Panc1 (cell line): ENCODE data around the gene NHEJ1. TPM values are rescaled to one million over a fixed set of nuclear protein-coding genes. Genes with fewer than 3 reads are reported as not detected.

ENCODE experiments used
- ATAC-seq: fragments of 200-7000 bp; cut with Tn5 transposase; 2 replicates; pipeline ENCODE4 v1.9.1; 2020; ENCODE audit warnings: mild to moderate bottlenecking, moderate library complexity
- BruUV-seq: library from RNA; stranded (reverse); fragments of 400-500 nt; replicated peaks from 2 replicates; lab custom pipeline; 2021; lab: Mats Ljungman, UMichigan
- CTCF ChIA-PET: fragments of 300-600 bp; sonication (Branson Sonifier 250); formaldehyde crosslinking; loops from one replicate; lab custom pipeline; 2022; ENCODE audit warnings: antibody characterized with exemption; lab: Charles Lee
- POLR2A ChIA-PET: fragments of 300-600 bp; sonication (Branson Sonifier 250); formaldehyde crosslinking; loops from one replicate; lab custom pipeline; 2022; ENCODE audit warnings: antibody characterized with exemption; lab: Charles Lee
- DNase-seq: peaks from one replicate; pipeline ENCODE4 v3.0.0-alpha.2; 2010; ENCODE audit warnings: low read depth, low spot score
- H3K27ac ChIP-seq: 2 replicates; pipeline ENCODE4 v1.5.1; 2011; ENCODE audit warnings: mild to moderate bottlenecking, low read length, inconsistent platforms
- H3K27me3 ChIP-seq: fragments of 200-500 bp; sonication (Bioruptor generic); 2 replicates; pipeline ENCODE4 v1.6.0; 2014; ENCODE audit warnings: low read length, inconsistent platforms; ENCODE audit not compliant: control insufficient read depth, insufficient read depth
- H3K36me3 ChIP-seq: fragments of 200-500 bp; sonication (Bioruptor generic); 2 replicates; pipeline ENCODE4 v1.5.1; 2014; ENCODE audit warnings: inconsistent platforms, mild to moderate bottlenecking, low read length, moderate library complexity; ENCODE audit not compliant: control insufficient read depth, insufficient read depth
- H3K4me1 ChIP-seq: 2 replicates; pipeline ENCODE4 v1.5.1; 2011; ENCODE audit warnings: inconsistent platforms, mild to moderate bottlenecking, low read length, moderate library complexity; ENCODE audit not compliant: control insufficient read depth, insufficient read depth
- H3K4me3 ChIP-seq, 2 experiments: 2 replicates each; pipeline ENCODE4 v1.5.1; 2011 to 2012; ENCODE audit warnings: low read depth in 2 of 2, low read length in 2 of 2, mild to moderate bottlenecking in 2 of 2, inconsistent platforms in 1 of 2, moderate library complexity in 1 of 2
- H3K9me3 ChIP-seq: fragments of 200-500 bp; sonication (Bioruptor generic); 2 replicates; pipeline ENCODE4 v1.5.1; 2014; ENCODE audit warnings: low read depth, mild to moderate bottlenecking, inconsistent platforms, low read length, moderate library complexity; ENCODE audit not compliant: control insufficient read depth, insufficient read depth
- CTCF ChIP-seq: fragments of 450-650 bp; IDR thresholded peaks from 2 replicates; pipeline ENCODE4 v1.5.1; 2017; ENCODE audit warnings: mild to moderate bottlenecking
- POLR2AphosphoS5 ChIP-seq: IDR thresholded peaks from 2 replicates; pipeline ENCODE4 v1.6.1; 2012; ENCODE audit warnings: mild to moderate bottlenecking, low read depth, low read length, moderate library complexity
- SIN3A ChIP-seq: IDR thresholded peaks from 2 replicates; pipeline ENCODE4 v1.6.1; 2012; ENCODE audit warnings: low read depth, mild to moderate bottlenecking, low read length, moderate library complexity, borderline replicate concordance; ENCODE audit not compliant: insufficient read depth
- TCF7L2 ChIP-seq: IDR thresholded peaks from 2 replicates; pipeline ENCODE4 v1.6.1; 2011; ENCODE audit warnings: mild to moderate bottlenecking, low read depth, low read length, inconsistent platforms
- in situ Hi-C: cut with HindIII; loops from 2 replicates; pipeline ENCODE4 v1.10.0; 2016; ENCODE audit warnings: low sequenced_read_pairs, low pct_unique_long_range_greater_than_20kb
- intact Hi-C: fragments of 100-400 bp; cut with micrococcal nuclease; formaldehyde crosslinking; loops from one replicate; pipeline ENCODE4 v1.10.0; 2022; ENCODE audit not compliant: unreplicated experiment
- total RNA-seq: library from RNA; stranded (reverse); gene quantifications from one replicate; pipeline ENCODE4 v1.2.1, GENCODE V29; 2021; ENCODE audit not compliant: unreplicated experiment
- TF ChIP-seq, protein P1 (sequence below), 2 experiments: IDR thresholded peaks; 2 replicates each; pipeline ENCODE4 v1.6.1; 2011 to 2012; ENCODE audit warnings: low read depth in 2 of 2, control low read depth in 1 of 2, low read length in 1 of 2, mild to moderate bottlenecking in 1 of 2, moderate library complexity in 1 of 2; ENCODE audit not compliant: insufficient read depth in 1 of 2

NHEJ1 gene
- total RNA-seq, 1 experiment from 2014 or later, result 18.2 TPM

DNA sequence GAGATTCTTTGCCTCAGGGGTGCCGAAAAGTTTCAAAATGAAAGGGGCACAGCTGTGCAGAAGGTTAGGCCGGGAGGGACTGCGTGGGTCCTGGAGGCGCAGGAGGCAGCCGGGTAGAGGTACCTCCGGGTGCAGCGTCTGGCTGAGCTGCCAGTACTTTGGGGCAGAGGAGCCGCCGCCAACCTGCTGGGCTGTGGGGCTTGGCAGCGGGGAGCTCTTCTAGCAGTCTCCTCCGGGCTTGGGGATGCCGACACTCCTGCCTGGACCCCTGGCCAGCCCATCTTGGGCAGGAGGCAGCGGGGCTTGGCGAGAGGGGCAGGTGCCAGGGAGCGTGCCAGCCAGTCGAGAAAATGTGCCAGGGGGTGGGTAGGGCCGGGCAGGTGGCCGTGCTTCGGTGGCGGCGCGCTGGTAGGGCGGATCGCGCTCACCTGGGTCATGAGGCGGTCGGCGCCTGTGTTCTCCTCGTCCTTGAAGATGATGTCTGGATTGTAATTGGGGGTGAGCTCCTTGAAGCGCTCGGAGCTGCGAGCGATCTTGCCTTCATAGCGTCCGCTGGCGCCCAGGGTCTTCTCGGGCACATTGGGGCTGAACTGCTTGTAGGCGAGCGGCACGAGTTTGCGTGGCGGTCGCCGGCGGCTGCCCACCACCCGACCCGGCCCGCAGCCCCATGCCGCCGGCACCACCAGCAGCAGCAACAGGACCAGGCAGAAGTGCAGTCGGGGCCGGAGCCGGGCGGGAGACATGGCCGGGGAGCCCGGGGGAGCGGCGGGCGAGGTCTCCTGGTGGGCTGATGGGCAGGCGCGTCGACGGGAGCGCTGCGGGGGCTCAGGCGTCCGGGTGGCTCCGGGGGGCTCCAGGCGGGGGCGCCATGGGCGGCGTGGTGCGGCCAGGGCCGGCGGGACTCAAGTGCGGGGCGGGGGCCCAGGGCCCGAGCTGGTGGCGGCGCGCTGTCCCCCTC lies 100.6 kb downstream of the NHEJ1 start:
- in situ Hi-C loops (no loop called here), intact Hi-C loops (loop anchor here (5.0 to 10.0 kb wide), 3 partner anchors 57 to 245 kb away; partner anchors contain the start of gene PTPRN)
- ChIA-PET CTCF (interaction anchor here (0.6 to 2.7 kb wide), 5 partner anchors 30 to 95 kb away, joined by 3 to 17 read pairs (median 5); no protein-coding TSS in a partner anchor), POLR2A (interaction anchor here (1.2 kb wide), 1 partner anchor 17 kb away, joined by 19 read pairs; no protein-coding TSS in a partner anchor)
- ATAC-seq (peak; percentile 22; the same call in 1 of the 2 replicates), DNase-seq (no peak)
- H3K27ac ChIP-seq, result no peak overlapping the region
- no peaks in the 10 kb centered on the region for H3K36me3 ChIP-seq
- H3K4me1 ChIP-seq, result peaks cover 21% of the 10 kb centered on the region
- H3K27me3 ChIP-seq, result peaks cover 30% of the 10 kb centered on the region
- BruUV-seq, result no TSS peak
- no peaks in the 10 kb centered on the region for H3K9me3 ChIP-seq
- TF ChIP-seq SIN3A (no peak), TCF7L2 (no peak), CTCF (no peak), POLR2AphosphoS5 (no peak)
- TF ChIP-seq, protein P1, sequence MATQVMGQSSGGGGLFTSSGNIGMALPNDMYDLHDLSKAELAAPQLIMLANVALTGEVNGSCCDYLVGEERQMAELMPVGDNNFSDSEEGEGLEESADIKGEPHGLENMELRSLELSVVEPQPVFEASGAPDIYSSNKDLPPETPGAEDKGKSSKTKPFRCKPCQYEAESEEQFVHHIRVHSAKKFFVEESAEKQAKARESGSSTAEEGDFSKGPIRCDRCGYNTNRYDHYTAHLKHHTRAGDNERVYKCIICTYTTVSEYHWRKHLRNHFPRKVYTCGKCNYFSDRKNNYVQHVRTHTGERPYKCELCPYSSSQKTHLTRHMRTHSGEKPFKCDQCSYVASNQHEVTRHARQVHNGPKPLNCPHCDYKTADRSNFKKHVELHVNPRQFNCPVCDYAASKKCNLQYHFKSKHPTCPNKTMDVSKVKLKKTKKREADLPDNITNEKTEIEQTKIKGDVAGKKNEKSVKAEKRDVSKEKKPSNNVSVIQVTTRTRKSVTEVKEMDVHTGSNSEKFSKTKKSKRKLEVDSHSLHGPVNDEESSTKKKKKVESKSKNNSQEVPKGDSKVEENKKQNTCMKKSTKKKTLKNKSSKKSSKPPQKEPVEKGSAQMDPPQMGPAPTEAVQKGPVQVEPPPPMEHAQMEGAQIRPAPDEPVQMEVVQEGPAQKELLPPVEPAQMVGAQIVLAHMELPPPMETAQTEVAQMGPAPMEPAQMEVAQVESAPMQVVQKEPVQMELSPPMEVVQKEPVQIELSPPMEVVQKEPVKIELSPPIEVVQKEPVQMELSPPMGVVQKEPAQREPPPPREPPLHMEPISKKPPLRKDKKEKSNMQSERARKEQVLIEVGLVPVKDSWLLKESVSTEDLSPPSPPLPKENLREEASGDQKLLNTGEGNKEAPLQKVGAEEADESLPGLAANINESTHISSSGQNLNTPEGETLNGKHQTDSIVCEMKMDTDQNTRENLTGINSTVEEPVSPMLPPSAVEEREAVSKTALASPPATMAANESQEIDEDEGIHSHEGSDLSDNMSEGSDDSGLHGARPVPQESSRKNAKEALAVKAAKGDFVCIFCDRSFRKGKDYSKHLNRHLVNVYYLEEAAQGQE (IDR thresholded peaks at IDR 0.05; ENCODE audit: insufficient read depth in 1 of 2, low read depth in 2 of 2, low read length in 1 of 2), result no peak
- H3K4me3 ChIP-seq, result peak overlapping the region; percentile 18 to 37; a peak in 3 of 4 replicates

- ChIA-PET CTCF (interaction anchor here (0.6 to 2.7 kb wide), 7 partner anchors 29 to 96 kb away, joined by 3 to 17 read pairs (median 4); no protein-coding TSS in a partner anchor), POLR2A (interaction anchor here (1.2 kb wide), 1 partner anchor 17 kb away, joined by 19 read pairs; no protein-coding TSS in a partner anchor)
- TF ChIP-seq CTCF, result no peak
- no peak for TF ChIP-seq TCF7L2
- TF ChIP-seq SIN3A, result no peak
- TF ChIP-seq, protein P1 (IDR thresholded peaks at IDR 0.05; ENCODE audit: insufficient read depth in 1 of 2, low read depth in 2 of 2, low read length in 1 of 2), result no peak
- intact Hi-C loops, result loop anchor here (5.0 to 10.0 kb wide), 3 partner anchors 58 to 245 kb away; partner anchors contain the start of gene PTPRN
- no TSS peak for BruUV-seq
- Histone ChIP-seq H3K4me3 (peak overlapping the region; percentile 18 to 37; a peak in 3 of 4 replicates), H3K27ac (no peak overlapping the region), H3K4me1 (peaks cover 21% of the 10 kb centered on the region), H3K27me3 (peaks cover 30% of the 10 kb centered on the region), H3K36me3 (no peaks in the 10 kb centered on the region), H3K9me3 (no peaks in the 10 kb centered on the region)
- DNase-seq, result no peak
- peak; percentile 13 for ATAC-seq
- in situ Hi-C loops, result no loop called here
These were observed 101.3 kb downstream of the NHEJ1 start for GRCh38 chr2:219059375-219059724.
